GM18951 (cell line): ENCODE results near the gene SCD.

ENCODE experiments used
- POLR2A ChIP-seq: IDR thresholded peaks from 4 replicates; pipeline ENCODE4 v1.6.1; 2011; ENCODE audit warnings: mild to moderate bottlenecking; ENCODE audit not compliant: insufficient read length, insufficient read depth; ENCODE audit errors: extremely low read depth
- in situ Hi-C: fragments of 300-500 bp; cut with MboI; formaldehyde crosslinking; loops from one replicate; pipeline ENCODE4 v1.12.0; 2022; ENCODE audit warnings: low sequenced_read_pairs, mixed read lengths, inconsistent platforms; ENCODE audit not compliant: unreplicated experiment

The SCD gene

DNA sequence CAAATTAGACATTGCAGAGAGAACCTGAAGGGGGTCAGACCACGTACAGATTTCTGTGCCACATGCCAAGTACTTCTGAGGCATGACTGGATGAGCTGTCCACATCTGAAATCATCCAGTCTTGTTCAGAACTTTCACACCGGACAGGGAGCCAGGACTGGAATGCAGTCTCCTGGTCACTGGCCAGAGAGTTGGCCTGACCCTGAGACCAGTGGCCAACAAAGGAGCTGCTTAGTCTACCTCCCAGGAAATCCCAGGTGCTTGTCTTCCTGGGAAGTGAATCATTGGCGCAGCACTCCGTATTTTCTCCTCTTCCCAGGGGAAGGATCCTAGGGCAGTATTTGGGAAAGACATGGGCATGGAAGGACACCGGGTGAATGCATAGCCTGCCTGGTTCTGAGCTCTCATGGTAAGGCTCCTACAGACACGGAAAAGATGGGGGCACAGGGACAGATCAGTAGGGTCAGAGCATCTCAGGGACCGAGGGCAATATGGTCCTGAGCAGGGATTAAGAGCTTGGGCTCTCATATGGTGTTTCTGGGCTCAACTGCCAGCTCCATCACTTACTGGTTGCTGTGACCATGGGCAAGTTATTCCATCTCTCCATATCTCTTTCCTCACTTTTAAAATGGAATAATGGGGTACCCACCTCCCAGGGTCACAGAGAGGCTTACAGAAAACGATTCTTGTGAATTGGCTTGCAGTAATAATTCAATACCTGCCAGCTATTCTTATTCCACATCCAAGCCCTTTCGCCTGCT is 1.3 kb upstream of the SCD start:
- TF ChIP-seq POLR2A, result no peak
- in situ Hi-C loops, result loop anchor here (10.0 kb wide), 1 partner anchor 169 kb away; the partner anchor contains the start of gene SEC31B

DNA sequence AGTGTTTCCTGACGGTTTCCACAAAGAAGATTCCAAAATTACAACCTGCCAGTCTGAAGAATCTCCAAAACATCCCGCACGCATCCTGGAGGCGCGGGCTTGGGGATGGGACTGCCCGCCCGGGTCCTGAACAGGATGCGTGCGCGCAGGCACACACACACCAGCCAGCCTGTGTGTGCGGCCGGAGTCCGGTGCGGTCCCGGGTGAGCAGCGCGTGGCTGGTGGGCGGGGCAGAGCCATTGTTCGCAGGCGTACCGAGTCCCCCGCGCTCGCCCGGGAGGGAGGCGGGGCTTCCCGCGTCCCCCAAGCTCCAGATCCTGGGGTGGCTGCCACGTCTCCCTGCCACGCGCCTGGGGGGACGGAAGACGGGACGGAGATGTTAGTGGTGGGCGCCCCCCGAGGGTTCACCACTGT is 675 bp upstream of the SCD start:
- no peak for TF ChIP-seq POLR2A
- in situ Hi-C loops, result loop anchor here (10.0 kb wide), 1 partner anchor 168 kb away; the partner anchor contains the start of gene SEC31B

DNA sequence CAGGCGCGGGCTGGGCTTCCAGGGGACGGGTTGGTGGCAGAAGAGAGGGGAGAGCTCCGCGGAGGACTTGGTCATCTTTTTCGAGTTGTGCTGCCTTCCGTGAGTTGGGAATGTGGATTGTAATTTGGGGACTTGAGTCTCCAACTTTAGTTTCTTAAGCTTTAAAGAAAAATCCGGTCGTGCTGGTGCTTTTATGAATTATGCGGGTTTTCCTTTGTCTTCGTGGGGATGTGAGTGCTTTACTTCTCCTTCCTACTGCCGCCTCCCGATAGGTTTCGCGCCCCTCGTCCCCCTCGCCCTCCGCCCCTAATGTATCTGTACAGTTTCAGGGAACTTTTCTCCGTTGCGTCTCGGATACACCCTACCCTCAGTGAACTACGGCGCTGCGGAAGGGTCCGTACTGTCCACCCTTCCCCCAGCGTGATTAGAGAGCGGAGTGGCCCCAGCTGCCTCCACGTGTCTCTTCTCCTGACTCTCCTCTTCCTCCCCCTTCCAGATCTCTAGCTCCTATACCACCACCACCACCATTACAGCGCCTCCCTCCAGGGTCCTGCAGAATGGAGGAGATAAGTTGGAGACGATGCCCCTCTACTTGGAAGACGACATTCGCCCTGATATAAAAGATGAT is 649 bp downstream of the SCD start:
- in situ Hi-C loops, result loop anchor here (10.0 kb wide), 1 partner anchor 167 kb away; the partner anchor contains the start of gene SEC31B

DNA sequence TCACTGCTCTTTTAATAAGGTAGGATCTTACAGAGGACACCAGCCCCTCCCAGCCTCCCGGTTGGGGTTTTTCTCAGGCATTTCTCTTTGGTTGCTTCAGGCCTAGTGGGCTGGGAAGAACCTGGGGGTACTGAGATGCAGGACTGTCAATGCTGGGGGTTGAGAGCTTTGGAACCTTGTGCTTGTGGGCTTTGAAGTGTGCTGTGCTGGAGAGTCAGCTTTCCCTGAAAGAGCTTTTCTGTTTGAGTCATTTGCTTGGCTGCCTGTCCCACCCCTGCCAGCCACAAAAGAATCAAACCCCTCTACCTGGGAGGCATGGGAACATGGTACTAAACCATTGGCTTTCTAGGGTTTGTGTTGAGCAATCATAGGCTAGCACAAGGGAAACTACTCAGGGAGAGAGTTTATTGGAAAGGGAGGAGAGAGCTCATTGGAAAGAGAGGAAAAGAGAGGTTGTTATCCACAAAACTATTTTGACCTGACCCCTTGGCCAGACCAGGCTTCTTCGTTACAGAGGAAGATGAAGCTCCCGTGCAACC is 1.4 kb downstream of the SCD start:
- TF ChIP-seq POLR2A, result no peak
- in situ Hi-C loops, result loop anchor here (10.0 kb wide), 1 partner anchor 166 kb away; the partner anchor contains the start of gene SEC31B

More for the DNA sequence above, 649 bp downstream of the SCD start:
- TF ChIP-seq POLR2A, result no peak

DNA sequence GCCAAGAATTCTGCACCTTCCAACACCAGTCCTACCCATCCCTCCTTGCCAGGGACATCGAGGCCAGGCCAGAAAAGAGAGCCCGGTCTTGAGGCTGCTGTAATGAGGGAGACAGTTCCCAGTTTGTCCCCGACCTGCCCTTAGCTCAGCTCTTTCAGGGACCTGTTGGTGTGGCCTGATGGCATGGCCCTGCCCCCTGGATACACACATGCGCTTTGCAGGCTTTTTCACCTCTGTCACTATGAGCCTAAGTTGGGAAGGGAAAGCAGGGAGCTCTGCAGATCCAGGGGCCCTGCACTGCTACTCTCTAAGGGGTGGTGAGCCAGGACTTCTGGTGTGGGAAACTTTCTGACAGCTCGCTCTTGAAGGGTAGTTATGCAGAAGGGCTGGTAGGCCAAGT is 2.1 kb downstream of the SCD start:
- in situ Hi-C loops, result loop anchor here (10.0 kb wide), 1 partner anchor 166 kb away; the partner anchor contains the start of gene SEC31B

DNA sequence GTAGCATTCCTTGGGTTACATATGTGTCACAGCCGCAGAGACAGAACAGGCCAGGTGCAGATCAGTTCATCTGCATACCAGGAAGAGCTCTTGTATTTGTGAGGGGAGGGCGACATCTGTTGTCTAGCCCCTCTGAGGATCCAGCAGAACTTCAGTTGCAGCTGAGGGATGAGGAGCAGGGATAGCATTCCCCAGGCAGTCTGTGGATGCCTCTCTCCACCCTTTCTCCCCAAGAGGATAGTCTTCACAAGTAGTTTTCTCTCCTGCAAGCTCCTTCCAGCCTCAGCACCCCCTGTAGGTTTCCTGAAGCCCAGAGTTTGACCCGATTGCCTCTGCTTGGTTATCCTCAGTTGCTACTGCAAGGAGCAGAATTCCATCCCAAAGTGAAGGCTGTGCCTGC is 2.6 kb downstream of the SCD start:
- no peak for TF ChIP-seq POLR2A
- in situ Hi-C loops, result loop anchor here (10.0 kb wide), 1 partner anchor 165 kb away; the partner anchor contains the start of gene SEC31B

More for the DNA sequence above, 2.1 kb downstream of the SCD start:
- TF ChIP-seq POLR2A, result no peak

DNA sequence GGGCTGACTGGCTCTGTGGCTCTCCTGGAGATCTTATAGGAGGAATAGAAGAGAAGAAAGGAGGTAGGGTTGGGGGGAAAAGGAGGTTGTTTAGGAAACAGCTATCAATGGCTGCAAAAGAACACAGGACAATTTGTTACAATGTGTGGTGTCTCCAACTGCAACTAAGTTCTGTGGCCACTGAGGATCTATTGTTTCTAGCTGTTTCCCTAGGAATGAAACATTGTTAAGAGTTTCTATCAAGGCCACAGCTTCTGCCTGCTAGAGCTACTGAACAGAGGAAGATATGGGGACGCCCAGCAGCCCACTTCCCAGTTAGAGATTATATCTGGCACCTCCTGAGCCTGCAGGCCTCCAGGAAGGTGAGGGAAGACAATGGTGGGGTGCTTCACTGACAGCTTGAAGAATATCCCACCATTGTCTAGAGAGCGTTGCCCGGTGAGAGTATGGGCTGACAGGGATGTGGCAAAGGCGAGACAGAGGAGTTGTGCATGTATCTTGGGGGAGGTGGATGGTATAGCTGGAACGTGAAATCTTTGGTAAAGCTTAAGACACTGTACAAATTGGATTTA is 4.0 kb downstream of the SCD start:
- in situ Hi-C loops, result no loop called here
- no peak for TF ChIP-seq POLR2A

DNA sequence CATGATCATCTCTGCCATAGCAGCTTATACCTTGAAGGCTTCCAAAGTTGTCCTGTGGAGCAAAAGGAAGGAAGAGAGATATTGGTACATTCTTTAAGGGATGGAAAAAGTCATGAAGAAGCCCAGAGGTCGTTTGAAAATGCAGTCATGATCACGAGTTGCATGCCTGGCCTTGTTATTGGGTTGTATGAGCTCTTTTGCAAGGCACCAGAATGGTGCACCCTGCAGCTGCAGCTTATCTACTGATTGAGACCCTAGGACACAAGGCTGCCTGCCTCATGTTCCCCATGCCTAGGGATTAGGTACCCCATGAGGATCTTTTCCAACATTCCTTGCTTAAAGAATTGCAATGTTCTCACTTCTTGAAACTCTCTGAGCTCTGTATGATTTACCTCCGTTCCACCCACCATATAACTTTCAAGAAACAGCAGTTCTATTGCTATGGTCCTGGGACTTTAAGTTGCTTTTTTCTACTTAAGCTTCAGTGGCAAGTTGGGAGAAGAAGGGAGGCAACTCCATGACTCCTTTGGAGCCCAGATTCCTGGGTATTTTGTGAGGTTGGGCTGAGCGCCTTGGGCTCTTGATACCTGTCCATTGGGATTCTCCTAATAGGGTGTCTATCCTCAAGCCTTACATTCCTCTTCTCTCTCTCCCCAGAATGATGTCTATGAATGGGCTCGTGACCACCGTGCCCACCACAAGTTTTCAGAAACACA is 6.9 kb downstream of the SCD start:
- in situ Hi-C loops, result no loop called here
- TF ChIP-seq POLR2A, result no peak

DNA sequence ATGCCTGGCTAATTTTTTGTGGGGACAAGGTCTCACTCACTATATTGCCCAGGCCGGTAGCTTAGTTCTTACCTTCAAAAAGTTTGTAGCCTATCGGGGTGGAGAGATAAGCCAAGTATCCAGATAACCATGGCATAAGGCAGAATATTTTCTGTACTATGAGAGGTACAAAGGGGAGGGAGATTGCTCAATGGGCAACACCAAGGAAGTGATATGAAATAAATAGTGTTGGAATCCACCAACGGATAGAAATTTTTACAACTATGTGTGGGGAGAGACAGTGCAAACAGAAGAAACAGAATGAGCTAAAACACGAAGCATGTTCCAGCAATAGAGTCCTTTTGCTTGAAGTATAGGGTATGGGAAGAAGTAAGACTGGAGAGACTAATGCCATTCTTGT is 8.1 kb downstream of the SCD start:
- in situ Hi-C loops, result no loop called here
- TF ChIP-seq POLR2A, result no peak

DNA sequence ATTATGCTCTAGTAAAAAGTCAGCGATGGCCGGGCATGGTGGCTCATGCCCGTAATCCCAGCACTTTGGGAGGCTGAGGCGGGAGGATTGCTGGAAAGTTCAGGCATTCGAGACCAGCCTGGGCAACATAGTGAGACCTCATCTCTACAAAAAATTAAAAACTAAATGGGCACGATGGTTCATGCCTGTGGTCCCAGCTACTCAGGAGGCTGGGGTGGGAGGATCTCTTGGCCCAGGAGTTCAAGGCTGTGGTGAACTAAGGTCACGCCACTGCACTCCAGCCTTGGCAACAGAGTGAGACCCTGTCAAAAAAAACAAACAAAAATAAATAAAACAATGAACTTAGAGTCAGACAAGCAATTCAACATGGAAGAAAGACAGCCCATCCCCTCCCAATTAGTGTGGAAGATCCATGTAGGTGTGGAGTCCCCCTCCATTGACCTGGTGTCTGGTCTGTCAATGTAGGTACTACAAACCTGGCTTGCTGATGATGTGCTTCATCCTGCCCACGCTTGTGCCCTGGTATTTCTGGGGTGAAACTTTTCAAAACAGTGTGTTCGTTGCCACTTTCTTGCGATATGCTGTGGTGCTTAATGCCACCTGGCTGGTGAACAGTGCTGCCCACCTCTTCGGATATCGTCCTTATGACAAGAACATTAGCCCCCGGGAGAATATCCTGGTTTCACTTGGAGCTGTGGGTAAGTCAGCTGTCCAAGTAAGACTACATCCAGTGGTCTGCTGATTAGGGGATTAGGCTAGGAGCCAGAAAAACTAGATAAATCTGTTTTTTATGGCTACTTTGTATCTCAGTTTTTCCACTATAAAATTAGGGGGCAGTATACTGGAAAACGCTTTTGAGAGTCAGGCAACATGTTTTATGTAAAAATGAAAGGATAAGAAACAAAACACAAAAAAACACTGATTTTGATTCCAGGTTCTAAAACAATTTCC is 9.3 kb downstream of the SCD start:
- in situ Hi-C loops, result no loop called here
- no peak for TF ChIP-seq POLR2A

DNA sequence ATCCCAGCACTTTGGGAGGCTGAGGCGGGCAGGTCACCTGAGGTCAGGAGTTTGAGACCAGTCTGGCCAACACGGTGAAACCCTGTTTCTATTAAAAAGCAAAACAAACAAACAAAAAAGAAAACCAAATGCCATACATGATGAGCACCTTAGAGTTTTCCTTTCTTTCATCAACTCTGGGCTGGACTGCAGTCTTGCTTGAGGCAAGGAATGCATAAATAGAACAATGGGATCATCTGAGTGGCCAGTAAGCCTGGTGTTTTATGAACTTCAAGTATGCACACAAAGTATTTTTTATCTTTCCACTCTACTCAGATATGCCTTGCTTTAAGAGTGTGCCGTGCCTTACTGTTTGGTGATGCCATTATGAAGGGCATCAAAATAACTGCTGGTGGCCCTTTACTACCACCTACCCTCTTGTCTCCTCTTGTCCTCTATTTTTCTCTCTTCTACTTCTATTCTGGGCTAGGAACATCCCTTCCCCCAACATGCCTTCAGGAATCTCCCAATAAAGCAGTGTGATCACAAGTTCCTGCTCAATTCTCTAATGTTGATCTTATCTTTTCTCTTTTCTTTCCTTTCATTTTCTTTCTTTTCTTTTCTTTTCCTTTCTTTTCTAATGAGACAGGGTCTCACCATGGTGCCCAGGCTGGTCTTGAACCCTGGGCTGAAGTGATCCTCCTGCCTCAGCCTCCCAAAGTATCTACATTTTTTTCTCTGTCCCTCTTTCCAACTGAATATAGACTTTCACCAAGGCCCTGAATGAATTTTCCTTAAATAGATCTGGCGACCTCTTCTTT is 10.2 kb downstream of the SCD start:
- in situ Hi-C loops, result no loop called here
- TF ChIP-seq POLR2A, result no peak
